Measurements from ENCODE around the gene DTNB.

DTNB gene

GRCh38 chr2:25374827-25375226 lies 298.6 kb downstream of the DTNB start:
- TF ChIP-seq CTCF (conservative IDR thresholded peaks at IDR 0.05; ENCODE audit: low read depth, low read length): no peak
- DNase-seq (ENCODE audit: low read depth): no peak

GRCh38 chr2:25374411-25374810 lies 299.0 kb downstream of the DTNB start:
- DNase-seq (ENCODE audit: low read depth): no peak
- TF ChIP-seq CTCF (conservative IDR thresholded peaks at IDR 0.05; ENCODE audit: low read depth, low read length): no peak
- H3K4me3 ChIP-seq (ENCODE audit: low read length): no peak overlapping the region

More at GRCh38 chr2:25374827-25375226, 298.6 kb downstream of the DTNB start:
- no peak overlapping the region for H3K4me3 ChIP-seq (ENCODE audit: low read length)

- no peak for TF ChIP-seq CTCF (conservative IDR thresholded peaks at IDR 0.05; ENCODE audit: low read depth, low read length)
- DNase-seq (ENCODE audit: low read depth): no peak
- H3K4me3 ChIP-seq (ENCODE audit: low read length): no peak overlapping the region
Observed at GRCh38 chr2:25373269-25373981, 300.0 kb downstream of the DTNB start.

GRCh38 chr2:25372405-25373268 lies 300.7 kb downstream of the DTNB start:
- H3K4me3 ChIP-seq (ENCODE audit: low read length): no peak overlapping the region
- DNase-seq (ENCODE audit: low read depth): no peak
- TF ChIP-seq CTCF (conservative IDR thresholded peaks at IDR 0.05; ENCODE audit: low read depth, low read length): no peak

- DNase-seq (ENCODE audit: low read depth): no peak
- no peak for TF ChIP-seq CTCF (conservative IDR thresholded peaks at IDR 0.05; ENCODE audit: low read depth, low read length)
- no peak overlapping the region for H3K4me3 ChIP-seq (ENCODE audit: low read length)
Observed at GRCh38 chr2:25371253-25372241, 301.8 kb downstream of the DTNB start.

- TF ChIP-seq CTCF (conservative IDR thresholded peaks at IDR 0.05; ENCODE audit: low read depth, low read length): no peak
- no peak for DNase-seq (ENCODE audit: low read depth)
- no peak overlapping the region for H3K4me3 ChIP-seq (ENCODE audit: low read length)
Observed at GRCh38 chr2:25369876-25370275, 303.5 kb downstream of the DTNB start.
